Activated CD4-positive, CD25-positive, alpha-beta regulatory T cell treated with anti-CD3 and anti-CD28 coated beads, Interleukin-2, amount 50 U/mL, for 16 hours (primary cell): ENCODE measurements around the gene TAOK3.
"Not testable (repeated sequence)": the region's sequence is repeated elsewhere in the genome, so short reads cannot be mapped to it uniquely, and the experiment has no call there.

ENCODE experiments used
- DNase-seq: peaks from one replicate; pipeline ENCODE4 v3.0.0-alpha.2; 2020; ENCODE audit warnings: low read depth, low spot score

The TAOK3 gene

GRCh38 chr12:118337194-118337838 is 35.4 kb downstream of the TAOK3 start:
- DNase-seq: no peak

- no peak for DNase-seq
Measured at GRCh38 chr12:118336123-118336522, 36.6 kb downstream of the TAOK3 start.

DNA sequence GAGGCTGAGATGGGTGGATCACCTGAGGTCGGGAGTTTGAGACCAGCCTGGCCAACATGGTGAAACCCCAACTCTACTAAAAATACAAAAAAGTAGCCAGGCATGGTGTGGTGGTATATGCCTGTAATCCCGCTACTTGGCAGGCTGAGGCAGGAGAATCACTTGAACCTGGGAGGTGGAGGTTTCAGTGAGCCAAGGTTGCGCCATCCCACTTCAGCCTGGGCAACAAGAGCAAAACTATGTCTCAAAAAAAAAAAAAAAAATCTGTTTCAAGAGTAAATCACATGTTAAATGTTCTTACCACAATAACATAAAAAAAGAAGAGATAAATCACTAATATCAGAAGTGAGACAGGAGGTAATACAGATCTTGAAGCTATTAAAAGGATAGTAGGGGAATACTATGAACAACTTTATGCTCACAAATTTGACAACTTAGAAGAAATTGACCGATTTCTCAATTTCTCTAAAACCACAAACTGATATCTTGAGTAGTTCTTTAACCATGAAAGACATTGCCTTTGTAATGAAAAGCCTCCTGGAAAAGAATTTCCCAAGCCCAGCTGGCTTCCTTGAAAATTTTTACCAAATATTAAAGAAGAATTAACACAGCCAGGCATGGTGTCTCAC is 37.7 kb downstream of the TAOK3 start:
- no peak for DNase-seq

DNA sequence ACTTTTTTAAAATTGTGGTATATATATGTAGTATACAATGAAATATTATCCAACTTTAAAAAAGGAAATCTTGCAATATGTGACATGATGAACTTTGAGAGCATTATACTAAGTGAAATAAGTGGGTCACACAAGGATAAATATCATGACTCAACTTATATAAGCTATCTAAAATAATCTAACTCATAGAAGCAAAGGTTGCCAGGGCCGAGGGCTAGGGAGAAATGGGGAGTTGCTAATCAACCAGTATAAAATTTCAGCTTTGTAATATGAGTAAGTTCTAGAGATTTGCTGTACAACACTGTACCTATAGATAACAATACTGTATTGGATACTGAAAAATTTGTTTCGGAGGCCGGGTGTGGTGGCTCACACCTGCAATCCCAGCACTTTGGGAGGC is 38.5 kb downstream of the TAOK3 start:
- DNase-seq: no peak

GRCh38 chr12:118332511-118332910 is 40.2 kb downstream of the TAOK3 start:
- no peak for DNase-seq

- no peak for DNase-seq
Measured at GRCh38 chr12:118330421-118331018, 42.2 kb downstream of the TAOK3 start.

DNA sequence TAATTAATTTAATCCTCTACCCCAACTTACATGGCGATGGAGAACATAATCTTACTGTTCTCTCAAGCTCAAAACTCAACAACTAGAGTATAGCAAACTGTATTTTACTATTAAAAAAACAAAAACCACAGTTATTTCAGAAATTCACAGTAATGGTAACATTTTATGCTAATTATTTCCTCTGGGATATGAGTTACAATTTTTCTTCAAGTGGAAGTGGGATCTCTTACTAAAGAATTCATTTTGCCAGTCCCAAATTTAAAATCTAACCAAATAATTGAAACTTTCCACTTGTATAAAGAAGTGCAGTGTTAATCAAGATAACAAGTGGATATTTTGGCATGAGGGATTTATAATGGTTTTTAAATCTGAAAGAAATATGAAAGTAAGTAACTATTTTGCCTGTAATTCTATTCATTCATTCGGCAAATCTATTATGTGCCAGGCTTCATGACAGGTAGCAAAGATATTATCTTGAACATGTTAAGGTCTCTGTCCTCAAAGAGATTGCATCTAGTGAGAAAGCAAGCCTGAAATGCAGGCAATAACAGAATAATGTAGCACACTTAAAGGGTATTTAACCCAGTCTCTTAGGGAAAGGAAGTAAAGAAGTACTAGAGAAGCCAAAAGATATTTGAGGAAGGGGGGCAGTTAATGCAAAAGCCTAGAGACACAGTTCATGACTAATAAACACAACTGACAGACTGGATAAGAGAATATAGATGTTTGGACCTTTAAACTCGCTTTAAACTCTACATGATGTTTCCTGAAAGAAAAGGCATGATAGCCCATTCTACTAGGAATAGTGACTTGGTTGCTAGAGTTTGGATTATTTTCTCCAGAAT is 44.0 kb downstream of the TAOK3 start:
- DNase-seq: no peak

GRCh38 chr12:118327391-118327790 is 45.3 kb downstream of the TAOK3 start:
- no peak for DNase-seq

DNA sequence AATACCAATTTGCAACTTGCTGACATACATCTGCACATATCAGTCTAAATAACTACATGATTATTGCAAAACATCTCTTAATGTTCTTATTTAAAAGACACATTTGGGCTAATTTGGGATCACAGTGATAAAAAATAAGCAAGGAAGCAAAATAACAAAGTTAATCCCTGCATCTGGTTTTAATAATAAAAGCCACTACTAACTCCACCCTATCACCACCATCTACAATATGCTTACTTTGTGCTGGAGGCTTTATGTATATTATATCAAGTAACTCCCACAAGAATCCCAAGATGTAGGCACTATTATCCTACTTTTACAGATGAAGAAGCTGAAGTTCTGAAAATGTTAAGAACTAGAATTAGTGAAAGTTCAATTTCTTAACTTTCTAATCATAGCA is 45.7 kb downstream of the TAOK3 start:
- DNase-seq: no peak

DNA sequence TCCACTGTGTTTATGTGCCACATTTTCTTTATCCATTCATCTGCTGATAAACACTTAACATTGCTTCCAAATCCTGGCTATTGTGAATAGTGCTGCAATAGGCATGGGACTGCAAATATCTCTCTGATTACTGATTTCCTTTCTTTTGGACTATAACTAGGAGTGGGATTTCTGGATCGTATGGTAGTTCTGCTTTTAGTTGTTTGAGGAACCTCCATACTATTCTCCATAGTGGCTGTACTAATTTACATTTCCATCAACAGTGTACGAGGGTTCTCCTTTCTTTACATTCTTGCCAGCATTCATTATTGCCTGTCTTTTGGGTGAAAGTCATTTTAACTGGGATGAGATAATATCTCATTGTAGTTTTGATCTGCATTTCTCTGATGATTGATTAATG is 47.6 kb downstream of the TAOK3 start:
- no peak for DNase-seq

GRCh38 chr12:118319627-118320026 is 53.1 kb downstream of the TAOK3 start:
- no peak for DNase-seq

DNA sequence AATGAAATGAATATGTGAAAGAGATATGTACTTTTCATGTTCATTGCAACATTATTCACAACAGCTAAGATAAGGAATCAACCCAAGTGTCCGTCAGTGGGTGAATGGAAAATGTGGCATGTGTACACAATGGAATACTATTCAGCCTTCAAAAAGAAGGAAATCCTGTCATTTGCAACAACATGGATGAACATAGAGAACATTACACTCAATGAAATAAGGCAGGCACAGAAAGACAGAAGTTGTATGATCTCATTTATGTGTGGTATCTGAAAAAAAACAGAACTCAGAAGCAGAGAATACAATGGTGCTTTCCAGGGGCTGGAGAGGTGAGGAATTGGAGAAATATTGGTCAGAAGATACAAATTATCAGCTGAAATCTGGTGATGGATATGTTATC is 54.0 kb downstream of the TAOK3 start:
- DNase-seq: no peak

DNA sequence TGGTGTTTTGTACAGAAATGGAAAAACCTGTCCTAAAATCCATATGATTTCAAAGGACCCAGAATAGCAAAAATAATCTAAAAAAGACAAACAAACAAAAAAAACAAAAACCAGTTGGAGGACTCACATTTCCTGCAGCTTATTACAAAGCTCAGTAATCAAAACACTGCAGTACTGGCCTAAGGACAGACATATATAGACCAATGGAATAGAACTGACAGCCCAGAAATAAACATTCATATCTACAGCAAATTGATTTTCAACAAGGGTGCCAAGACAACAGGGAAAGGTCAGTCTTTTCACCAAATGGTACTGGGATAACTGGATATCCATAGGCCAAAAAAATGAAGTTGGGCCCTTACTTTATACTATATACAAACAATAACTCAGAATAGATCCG is 55.0 kb downstream of the TAOK3 start:
- no peak for DNase-seq

DNA sequence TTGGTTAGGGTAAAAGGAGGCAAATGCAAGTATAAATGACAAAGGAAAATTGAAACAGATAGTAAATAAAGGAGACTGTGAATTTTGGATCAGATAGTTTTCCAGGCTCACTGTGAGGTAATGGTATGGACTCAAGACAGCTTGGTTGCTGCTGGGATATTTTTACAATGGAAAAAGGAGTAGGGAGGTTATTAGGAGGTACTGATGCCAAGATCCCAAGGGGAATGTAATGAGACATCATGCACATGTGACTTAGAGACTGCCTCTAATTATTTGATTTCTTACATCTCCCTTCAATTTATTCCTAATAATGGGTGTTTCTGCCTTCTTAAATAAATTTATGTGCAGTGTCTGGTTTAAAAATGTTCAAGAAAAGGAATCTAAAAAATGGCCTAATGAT is 56.9 kb downstream of the TAOK3 start:
- DNase-seq: no peak

- no peak for DNase-seq
Measured at GRCh38 chr12:118312578-118312977, 60.1 kb downstream of the TAOK3 start.

- no peak for DNase-seq
Measured at GRCh38 chr12:118311666-118312065, 61.0 kb downstream of the TAOK3 start.

GRCh38 chr12:118310320-118310719 is 62.4 kb downstream of the TAOK3 start:
- DNase-seq: no peak

DNA sequence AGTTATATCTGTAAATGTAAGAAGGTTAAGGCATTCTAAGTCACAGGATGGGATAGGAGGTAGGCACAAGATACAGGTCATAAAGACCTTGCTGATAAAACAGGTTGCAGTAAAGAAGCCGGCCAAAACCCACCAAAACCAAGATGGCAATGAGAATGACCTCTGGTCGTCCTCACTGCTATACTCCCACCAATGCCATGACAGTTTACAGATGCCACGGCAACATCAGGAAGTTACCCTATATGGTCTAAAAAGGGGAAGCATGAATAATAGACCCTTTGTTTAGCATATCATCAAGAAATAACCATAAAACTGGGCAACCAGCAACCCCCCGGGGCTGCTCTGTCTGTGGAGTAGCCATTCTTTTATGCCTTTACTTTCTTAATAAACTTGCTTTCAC is 64.7 kb downstream of the TAOK3 start:
- DNase-seq: not testable (repeated sequence)

DNA sequence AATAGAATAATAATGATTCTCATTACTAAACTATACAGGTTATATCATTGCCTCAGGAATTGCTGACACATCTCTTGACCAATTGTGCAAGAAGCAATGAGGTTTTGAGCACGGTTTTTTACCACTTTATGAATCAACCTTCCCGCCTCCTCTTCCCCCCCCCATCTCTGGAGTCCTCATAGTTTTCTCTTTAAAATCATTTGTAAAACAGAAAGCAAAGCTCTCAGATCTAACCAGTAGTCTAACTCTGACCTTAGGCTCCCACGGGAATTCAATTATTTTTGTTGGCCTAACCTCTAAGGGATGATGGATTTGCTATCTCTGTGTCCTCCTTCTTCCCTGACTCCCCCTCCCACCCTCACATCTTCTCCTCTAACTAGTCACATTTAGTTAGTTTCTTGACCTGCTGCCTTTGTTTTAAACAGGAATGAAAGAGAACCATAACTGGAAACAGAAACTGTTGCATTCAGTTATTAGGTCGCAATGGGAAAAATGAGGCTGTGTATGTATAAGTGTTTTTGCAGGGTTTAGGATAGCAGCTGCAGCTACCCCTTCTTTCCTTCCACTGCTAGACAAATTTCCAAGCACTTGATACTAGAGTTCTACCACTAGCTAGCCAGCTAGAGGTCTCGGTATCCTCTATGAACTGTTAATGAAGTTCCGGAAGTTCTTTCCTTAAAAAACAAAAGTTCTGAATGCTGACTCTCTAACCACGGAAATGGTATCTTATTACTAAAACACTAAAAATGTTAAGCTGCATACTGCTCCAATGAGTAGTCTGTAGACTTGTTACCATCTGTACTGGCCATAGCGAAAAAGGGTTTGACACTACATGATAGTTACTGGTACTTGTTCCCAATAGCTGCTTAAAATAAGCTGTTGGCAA is 65.4 kb downstream of the TAOK3 start:
- no peak for DNase-seq

DNA sequence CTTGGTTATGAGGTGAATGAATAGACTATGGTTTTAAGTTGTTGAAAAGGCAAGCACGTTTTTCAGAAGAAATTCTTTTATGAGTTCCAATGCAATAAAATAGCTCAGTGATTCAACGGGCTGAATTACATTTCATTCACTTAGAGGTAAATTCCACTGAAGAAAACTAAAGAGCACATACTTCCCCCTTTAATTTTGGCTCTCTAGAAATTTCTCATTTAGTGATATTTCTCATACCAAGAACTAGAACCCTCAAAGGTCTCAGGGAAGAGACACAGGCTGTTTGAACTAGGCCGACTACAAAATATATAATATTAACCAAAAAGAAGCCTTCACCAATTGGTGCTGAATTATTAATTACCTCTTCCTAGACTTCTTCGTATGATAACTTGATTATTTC is 68.6 kb downstream of the TAOK3 start:
- no peak for DNase-seq

- DNase-seq: no peak
Measured at GRCh38 chr12:118302053-118302452, 70.7 kb downstream of the TAOK3 start.
